HepG2 (cell line): ENCODE results near the gene ARL16. TPM values are rescaled to one million over a fixed set of nuclear protein-coding genes. Genes with fewer than 3 reads are reported as not detected.

Source experiments
- ARNT ChIP-seq: fragments of 450-650 bp; IDR thresholded peaks from 2 replicates; pipeline ENCODE4 v1.6.1; 2017
- BCLAF1 ChIP-seq: fragments of 450-650 bp; IDR thresholded peaks from 2 replicates; pipeline ENCODE4 v1.6.1; 2017; ENCODE audit warnings: mild to moderate bottlenecking
- CC2D1A ChIP-seq: sonication (generic); formaldehyde crosslinking; IDR thresholded peaks from 2 replicates; pipeline ENCODE4 v1.8.1; 2023; ENCODE audit warnings: mild to moderate bottlenecking, missing genetic modification reagents
- KDM5A ChIP-seq: fragments of 200-600 bp; sonication (generic); IDR thresholded peaks from 2 replicates; pipeline ENCODE4 v1.7.0; 2018; ENCODE audit warnings: antibody characterized with exemption, mild to moderate bottlenecking, low read length, borderline replicate concordance
- MED1 ChIP-seq: sonication (generic); formaldehyde crosslinking; IDR thresholded peaks from 2 replicates; pipeline ENCODE4 v1.4.0; 2020; ENCODE audit warnings: missing genetic modification reagents
- MEF2D ChIP-seq: sonication (generic); formaldehyde crosslinking; IDR thresholded peaks from 2 replicates; pipeline ENCODE4 v1.5.1; 2020; ENCODE audit warnings: mild to moderate bottlenecking, missing genetic modification reagents
- NCOR1 ChIP-seq: fragments of 200-600 bp; sonication (generic); IDR thresholded peaks from 2 replicates; pipeline ENCODE4 v1.7.0; 2017; ENCODE audit warnings: antibody characterized with exemption, low read length, borderline replicate concordance
- SOX13 ChIP-seq, 3 experiments: fragments of 450-650 bp in 1 of 3; sonication (generic) in 1 of 3; formaldehyde crosslinking in 1 of 3; IDR thresholded peaks in 2 of 3; conservative IDR thresholded peaks in 1 of 3; 2 replicates each; pipeline versions ENCODE4 v1.5.0 to v1.6.1; 2016 to 2020; ENCODE audit warnings: antibody characterized with exemption in 1 of 3, mild to moderate bottlenecking in 1 of 3, missing compliant biosample characterization in 1 of 3, missing genetic modification reagents in 1 of 3, moderate library complexity in 1 of 3
- ZNF142 ChIP-seq: sonication (generic); formaldehyde crosslinking; IDR thresholded peaks from 2 replicates; pipeline ENCODE4 v1.4.0; 2020; ENCODE audit warnings: missing genetic modification reagents
- ZNF205 ChIP-seq: IDR thresholded peaks from 2 replicates; pipeline ENCODE4 v1.6.1; 2018; ENCODE audit warnings: missing biosample characterization, missing genetic modification reagents
- ZNF3 ChIP-seq: IDR thresholded peaks from 2 replicates; pipeline ENCODE4 v1.7.0; 2017; ENCODE audit warnings: inconsistent platforms
- ZNF550 ChIP-seq: sonication (generic); formaldehyde crosslinking; IDR thresholded peaks from 2 replicates; pipeline ENCODE4 v1.4.0; 2020; ENCODE audit warnings: mild to moderate bottlenecking, missing genetic modification reagents, borderline replicate concordance
- ZNF615 ChIP-seq: sonication (generic); formaldehyde crosslinking; IDR thresholded peaks from 2 replicates; pipeline ENCODE4 v1.5.0; 2020; ENCODE audit warnings: mild to moderate bottlenecking, missing genetic modification reagents, borderline replicate concordance
- ZNF674 ChIP-seq: sonication (generic); formaldehyde crosslinking; IDR thresholded peaks from 2 replicates; pipeline ENCODE4 v1.5.0; 2020; ENCODE audit warnings: low read depth, mild to moderate bottlenecking, missing genetic modification reagents
- ZNF841 ChIP-seq: sonication (generic); formaldehyde crosslinking; IDR thresholded peaks from 2 replicates; pipeline ENCODE4 v1.8.1; 2023; ENCODE audit warnings: missing genetic modification reagents, borderline replicate concordance
- polyA plus RNA-seq, 8 experiments: library from polyadenylated mRNA; depleted of rRNA in 3 of 8; stranded (reverse) in 7 of 8; unstranded in 1 of 8; fragments of >200 nt; fragmentation: Illumina TruSeq in 4 of 8; extraction: Trizol in 4 of 8; gene quantifications; 2 replicates each; pipeline versions ENCODE4 v1.2.1 to v1.2.3, GENCODE V29; 2011 to 2016; ENCODE audit warnings: low read depth in 4 of 8, missing spikeins in 1 of 8, mixed read lengths in 1 of 8; ENCODE audit not compliant: insufficient read depth in 1 of 8
- total RNA-seq, 5 experiments: library from RNA; depleted of rRNA; stranded (reverse); fragments of >200 nt; fragmentation: Illumina TruSeq; extraction: Trizol; gene quantifications; 2 replicates each; pipeline ENCODE4 v1.2.3, GENCODE V29; 2016; ENCODE audit warnings: low read depth in 1 of 5
- TF ChIP-seq, protein P1 (sequence below): sonication (generic); formaldehyde crosslinking; conservative IDR thresholded peaks from 2 replicates; pipeline ENCODE4 v1.8.1; 2023; ENCODE audit warnings: missing genetic modification reagents
- TF ChIP-seq, protein P2 (sequence below): sonication (generic); formaldehyde crosslinking; IDR thresholded peaks from 2 replicates; pipeline ENCODE4 v1.8.1; 2023; ENCODE audit warnings: mild to moderate bottlenecking, missing genetic modification reagents

Gene ARL16
- total and polyA plus RNA-seq, 2 of the 13 experiments (the other 11 are each of a cell fraction or from before 2014, with no cell fraction given), result 20.8 to 30.8 TPM

- TF ChIP-seq MEF2D (CRISPR knock-in tag), result peak; percentile 87
- peak; percentile 63; the same call in 1 of the 2 replicates for TF ChIP-seq ZNF674 (CRISPR knock-in tag)
- TF ChIP-seq ZNF205 (CRISPR knock-in tag), result peak; percentile 93
- TF ChIP-seq, protein P1, sequence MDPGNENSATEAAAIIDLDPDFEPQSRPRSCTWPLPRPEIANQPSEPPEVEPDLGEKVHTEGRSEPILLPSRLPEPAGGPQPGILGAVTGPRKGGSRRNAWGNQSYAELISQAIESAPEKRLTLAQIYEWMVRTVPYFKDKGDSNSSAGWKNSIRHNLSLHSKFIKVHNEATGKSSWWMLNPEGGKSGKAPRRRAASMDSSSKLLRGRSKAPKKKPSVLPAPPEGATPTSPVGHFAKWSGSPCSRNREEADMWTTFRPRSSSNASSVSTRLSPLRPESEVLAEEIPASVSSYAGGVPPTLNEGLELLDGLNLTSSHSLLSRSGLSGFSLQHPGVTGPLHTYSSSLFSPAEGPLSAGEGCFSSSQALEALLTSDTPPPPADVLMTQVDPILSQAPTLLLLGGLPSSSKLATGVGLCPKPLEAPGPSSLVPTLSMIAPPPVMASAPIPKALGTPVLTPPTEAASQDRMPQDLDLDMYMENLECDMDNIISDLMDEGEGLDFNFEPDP (CRISPR knock-in tag), result no peak
- TF ChIP-seq ZNF550, result peak; percentile 66; the same call in 1 of the 2 replicates
- TF ChIP-seq ZNF615 (CRISPR knock-in tag), result peak; percentile 87; the same call in 1 of the 2 replicates
- TF ChIP-seq ARNT, result no peak
- peak; percentile 89 for TF ChIP-seq MED1
- TF ChIP-seq CC2D1A (CRISPR knock-in tag), result no peak
- TF ChIP-seq ZNF3 (CRISPR knock-in tag), result no peak
- no peak for TF ChIP-seq NCOR1
- TF ChIP-seq ZNF142 (CRISPR knock-in tag), result peak; percentile 87
- TF ChIP-seq, protein P2, sequence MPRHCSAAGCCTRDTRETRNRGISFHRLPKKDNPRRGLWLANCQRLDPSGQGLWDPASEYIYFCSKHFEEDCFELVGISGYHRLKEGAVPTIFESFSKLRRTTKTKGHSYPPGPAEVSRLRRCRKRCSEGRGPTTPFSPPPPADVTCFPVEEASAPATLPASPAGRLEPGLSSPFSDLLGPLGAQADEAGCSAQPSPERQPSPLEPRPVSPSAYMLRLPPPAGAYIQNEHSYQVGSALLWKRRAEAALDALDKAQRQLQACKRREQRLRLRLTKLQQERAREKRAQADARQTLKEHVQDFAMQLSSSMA (CRISPR knock-in tag), result 0 out of 2 replicates have a peak, but pooled peaks have one; percentile 73
- peak; percentile 90 for TF ChIP-seq ZNF841 (CRISPR knock-in tag)
- no peak for TF ChIP-seq BCLAF1
- TF ChIP-seq KDM5A, result peak; percentile 89
- TF ChIP-seq SOX13 (IDR thresholded peaks at IDR 0.05), result 0 out of 2 replicates have a peak, but pooled peaks have one; percentile 16
- TF ChIP-seq SOX13 (CRISPR knock-in tag; conservative IDR thresholded peaks at IDR 0.05 in 1 of 2, IDR thresholded peaks at IDR 0.05 in 1 of 2), result peak in 1 of 2 experiments; percentile 72; a peak in 2 of 4 replicates
Observed at GRCh38 chr17:81702934-81703746, 19.5 kb upstream of the ARL16 start, which contains the start of gene MRPL12 (continued).
